Astrocyte (in vitro differentiated cells and primary cell): ENCODE measurements around the gene ERN1.

Experiments used
- CTCF ChIP-seq: IDR thresholded peaks from 2 replicates; pipeline ENCODE4 v1.5.1; 2011; ENCODE audit warnings: low read depth, mild to moderate bottlenecking, inconsistent platforms, low read length, moderate library complexity; ENCODE audit not compliant: insufficient read depth
- EZH2 ChIP-seq: IDR thresholded peaks from 2 replicates; pipeline ENCODE4 v1.6.1; 2012; ENCODE audit warnings: mild to moderate bottlenecking, low read length, inconsistent platforms; ENCODE audit not compliant: insufficient read depth

DNA sequence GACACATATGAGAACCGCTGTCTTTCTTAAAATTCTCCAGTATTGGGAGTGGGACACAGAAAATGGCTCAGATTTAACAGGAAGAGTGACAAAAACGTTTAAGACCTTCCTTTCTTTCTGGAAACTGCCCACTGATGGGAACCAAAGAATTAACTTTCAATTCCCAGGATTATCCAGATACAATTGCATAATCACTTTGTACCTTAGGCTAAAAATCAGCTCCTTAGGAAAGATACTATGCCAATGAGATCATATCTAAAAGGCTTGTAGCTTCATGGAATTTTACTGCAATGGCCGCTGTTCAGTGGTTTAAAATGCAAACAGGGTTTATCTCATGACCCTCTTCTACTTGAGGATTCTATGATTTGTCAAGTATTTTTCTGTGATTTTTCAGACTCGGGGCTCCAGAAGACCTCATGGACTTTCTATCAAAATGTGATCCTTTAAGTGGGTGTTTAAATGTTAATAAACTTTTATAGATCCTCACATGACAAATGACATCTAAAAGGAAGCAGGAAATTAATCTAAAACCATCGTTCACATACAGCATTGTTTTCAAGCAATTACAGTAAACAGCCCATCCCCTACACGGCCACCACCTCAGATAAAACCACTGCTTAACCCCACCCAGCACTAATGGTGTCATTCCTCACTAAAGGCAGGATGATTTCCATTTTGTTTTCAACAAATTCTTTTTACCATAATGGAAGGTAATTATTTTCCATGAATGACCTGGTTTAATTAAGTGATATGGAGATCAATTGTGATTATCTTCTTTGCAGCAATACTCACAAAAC is 31.6 kb upstream of the ERN1 start:
- TF ChIP-seq CTCF, result no peak
- TF ChIP-seq EZH2, result no peak
